OCI-LY7 (cell line): ENCODE measurements around the gene ITM2C. TPM values are rescaled to one million over a fixed set of nuclear protein-coding genes. Genes with fewer than 3 reads are reported as not detected.

ENCODE experiments used
- BruUV-seq: library from RNA; stranded (reverse); fragments of 400-500 nt; replicated peaks from 2 replicates; lab custom pipeline; 2021; lab: Mats Ljungman, UMichigan
- CTCF ChIA-PET: fragments of 300-600 bp; sonication (Branson Sonifier 250); formaldehyde crosslinking; loops from one replicate; lab custom pipeline; 2022; ENCODE audit warnings: antibody characterized with exemption; ENCODE audit not compliant: unreplicated experiment; lab: Charles Lee
- POLR2A ChIA-PET: fragments of 300-600 bp; sonication (Branson Sonifier 250); formaldehyde crosslinking; loops from one replicate; lab custom pipeline; 2022; ENCODE audit warnings: antibody characterized with exemption; lab: Charles Lee
- DNase-seq: peaks from one replicate; pipeline ENCODE4 v3.0.0-alpha.2; 2015; ENCODE audit warnings: low spot score
- H2AFZ ChIP-seq: fragments of 200-600 bp; sonication (generic), shearing (Covaris generic); 2 replicates; pipeline ENCODE4 v1.6.1; 2014; ENCODE audit warnings: mild to moderate bottlenecking, antibody characterized with exemption, low read length, moderate library complexity
- H3K27ac ChIP-seq: fragments of 200-600 bp; sonication (generic); 2 replicates; pipeline ENCODE4 v1.5.1; 2014; ENCODE audit warnings: mixed run types, low read depth, mild to moderate bottlenecking, moderate library complexity, low read length, inconsistent platforms; ENCODE audit not compliant: poor library complexity, severe bottlenecking
- H3K36me3 ChIP-seq: fragments of 200-600 bp; sonication (generic); 2 replicates; pipeline ENCODE4 v1.6.1; 2014; ENCODE audit warnings: mild to moderate bottlenecking, antibody characterized with exemption, low read length, moderate library complexity, mixed read lengths; ENCODE audit not compliant: insufficient read depth
- H3K4me1 ChIP-seq: fragments of 200-600 bp; sonication (generic); 2 replicates; pipeline ENCODE4 v1.5.1; 2014; ENCODE audit warnings: mild to moderate bottlenecking, low read length; ENCODE audit not compliant: insufficient read depth, poor library complexity, severe bottlenecking
- H3K4me2 ChIP-seq: fragments of 200-600 bp; sonication (generic); 2 replicates; pipeline ENCODE4 v1.6.1; 2014; ENCODE audit warnings: mild to moderate bottlenecking, low read length
- H3K4me3 ChIP-seq: fragments of 200-600 bp; sonication (generic); 2 replicates; pipeline ENCODE4 v1.5.1; 2014; ENCODE audit warnings: mild to moderate bottlenecking, low read depth, low read length; ENCODE audit not compliant: poor library complexity, severe bottlenecking
- H3K79me2 ChIP-seq: fragments of 200-600 bp; sonication (generic); 2 replicates; pipeline ENCODE4 v1.6.1; 2016; ENCODE audit warnings: low read depth, mild to moderate bottlenecking, low read length, moderate library complexity, mixed read lengths; ENCODE audit not compliant: insufficient read depth
- H3K9me2 ChIP-seq: fragments of 200-600 bp; sonication (generic); 2 replicates; pipeline ENCODE4 v1.6.1; 2016; ENCODE audit warnings: mild to moderate bottlenecking, low read length, mixed read lengths; ENCODE audit not compliant: insufficient read depth
- H3K9me3 ChIP-seq: fragments of 200-600 bp; sonication (generic); 2 replicates; pipeline ENCODE4 v1.6.1; 2014; ENCODE audit warnings: mild to moderate bottlenecking, mixed run types, low read length, mixed read lengths
- H4K20me1 ChIP-seq: fragments of 200-600 bp; sonication (generic); 2 replicates; pipeline ENCODE4 v1.6.1; 2014; ENCODE audit warnings: mild to moderate bottlenecking, antibody characterized with exemption, low read length, moderate library complexity, mixed read lengths; ENCODE audit not compliant: insufficient read depth
- EZH2phosphoT487 ChIP-seq: fragments of 200-600 bp; sonication (generic); IDR thresholded peaks from 2 replicates; pipeline ENCODE4 v1.6.1; 2018; ENCODE audit warnings: low read depth, borderline replicate concordance, mild to moderate bottlenecking, mixed run types, antibody characterized with exemption, low read length, moderate library complexity, mixed read lengths
- intact Hi-C: fragments of 100-400 bp; cut with micrococcal nuclease; formaldehyde crosslinking; loops from one replicate; pipeline ENCODE4 v1.10.0; 2022; ENCODE audit not compliant: unreplicated experiment
- total RNA-seq, 2 experiments: library from RNA; depleted of rRNA in 1 of 2; stranded (reverse); fragments of >200 nt in 1 of 2; shearing (Covaris generic) in 1 of 2; gene quantifications; 2 replicates each; pipeline ENCODE4 v1.2.3, GENCODE V29; 2014 to 2022
- TF ChIP-seq, protein P1 (sequence below): fragments of 200-600 bp; sonication (generic); conservative IDR thresholded peaks from 2 replicates; pipeline ENCODE4 v1.5.1; 2014; ENCODE audit warnings: mild to moderate bottlenecking, antibody characterized with exemption, low read length, moderate library complexity, mixed read lengths

ITM2C gene
- total RNA-seq, 2 experiments from 2014 or later = not detected

GRCh38 chr2:230898016-230898712, 33.4 kb downstream of the ITM2C start:
- Histone ChIP-seq H3K79me2 (no peaks in the 10 kb centered on the region), H3K27ac (no peak overlapping the region), H3K4me2 (no peak overlapping the region), H3K9me2 (no peaks in the 10 kb centered on the region), H3K4me3 (no peak overlapping the region), H3K4me1 (peaks cover 13% of the 10 kb centered on the region), H3K9me3 (no peaks in the 10 kb centered on the region), H3K36me3 (no peaks in the 10 kb centered on the region), H4K20me1 (no peaks in the 10 kb centered on the region), H2AFZ (no peak overlapping the region)
- POLR2A ChIA-PET = interaction anchor here (0.5 kb wide), 1 partner anchor 155 kb away, joined by 6 read pairs; no protein-coding TSS in a partner anchor
- DNase-seq = no peak
- TF ChIP-seq EZH2phosphoT487 = no peak
- TF ChIP-seq, protein P1, sequence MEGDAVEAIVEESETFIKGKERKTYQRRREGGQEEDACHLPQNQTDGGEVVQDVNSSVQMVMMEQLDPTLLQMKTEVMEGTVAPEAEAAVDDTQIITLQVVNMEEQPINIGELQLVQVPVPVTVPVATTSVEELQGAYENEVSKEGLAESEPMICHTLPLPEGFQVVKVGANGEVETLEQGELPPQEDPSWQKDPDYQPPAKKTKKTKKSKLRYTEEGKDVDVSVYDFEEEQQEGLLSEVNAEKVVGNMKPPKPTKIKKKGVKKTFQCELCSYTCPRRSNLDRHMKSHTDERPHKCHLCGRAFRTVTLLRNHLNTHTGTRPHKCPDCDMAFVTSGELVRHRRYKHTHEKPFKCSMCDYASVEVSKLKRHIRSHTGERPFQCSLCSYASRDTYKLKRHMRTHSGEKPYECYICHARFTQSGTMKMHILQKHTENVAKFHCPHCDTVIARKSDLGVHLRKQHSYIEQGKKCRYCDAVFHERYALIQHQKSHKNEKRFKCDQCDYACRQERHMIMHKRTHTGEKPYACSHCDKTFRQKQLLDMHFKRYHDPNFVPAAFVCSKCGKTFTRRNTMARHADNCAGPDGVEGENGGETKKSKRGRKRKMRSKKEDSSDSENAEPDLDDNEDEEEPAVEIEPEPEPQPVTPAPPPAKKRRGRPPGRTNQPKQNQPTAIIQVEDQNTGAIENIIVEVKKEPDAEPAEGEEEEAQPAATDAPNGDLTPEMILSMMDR = no peak
- CTCF ChIA-PET = interaction anchor here (1.1 kb wide), 1 partner anchor 74 kb away, joined by 3 read pairs; no protein-coding TSS in a partner anchor
- BruUV-seq = no TSS peak
- intact Hi-C loops = no loop called here

GRCh38 chr2:230898713-230899091, 34.0 kb downstream of the ITM2C start:
- H3K36me3 ChIP-seq = no peaks in the 10 kb centered on the region
- no TSS peak for BruUV-seq
- H3K27ac ChIP-seq = no peak overlapping the region
- no peak for TF ChIP-seq EZH2phosphoT487
- TF ChIP-seq, protein P1 = no peak
- peaks cover 13% of the 10 kb centered on the region for H3K4me1 ChIP-seq
- no peaks in the 10 kb centered on the region for H3K9me3 ChIP-seq
- no peaks in the 10 kb centered on the region for H3K9me2 ChIP-seq
- no peak overlapping the region for H3K4me2 ChIP-seq
- H4K20me1 ChIP-seq = no peaks in the 10 kb centered on the region
- POLR2A ChIA-PET = no interaction called here
- CTCF ChIA-PET = interaction anchor here (1.1 kb wide), 1 partner anchor 74 kb away, joined by 3 read pairs; no protein-coding TSS in a partner anchor
- intact Hi-C loops = no loop called here
- H3K4me3 ChIP-seq = no peak overlapping the region
- DNase-seq = no peak
- H3K79me2 ChIP-seq = no peaks in the 10 kb centered on the region
- no peak overlapping the region for H2AFZ ChIP-seq

DNA sequence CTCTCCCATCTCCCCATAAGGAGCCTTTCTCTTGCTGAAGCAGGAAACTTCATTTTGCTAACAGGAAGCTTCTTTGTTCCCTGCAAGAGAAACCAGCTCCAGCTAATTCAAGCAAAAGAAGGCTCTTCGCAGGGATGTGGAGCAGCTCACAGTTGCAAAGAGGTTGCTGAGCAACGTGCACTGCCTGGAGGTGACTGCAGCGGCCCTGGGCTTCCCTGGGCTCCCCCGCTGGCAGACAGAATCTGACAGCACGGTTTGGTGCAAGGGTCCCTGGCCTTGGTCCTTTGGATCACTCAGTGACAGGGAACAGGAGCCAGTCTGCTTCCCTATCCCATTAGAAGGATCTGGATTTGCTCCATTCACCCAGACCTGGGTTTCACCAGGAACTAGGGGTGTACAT, 34.5 kb downstream of the ITM2C start:
- no TSS peak for BruUV-seq
- DNase-seq = no peak
- H4K20me1 ChIP-seq = no peaks in the 10 kb centered on the region
- TF ChIP-seq, protein P1 = no peak
- TF ChIP-seq EZH2phosphoT487 = no peak
- no peaks in the 10 kb centered on the region for H3K36me3 ChIP-seq
- ChIA-PET POLR2A (no interaction called here), CTCF (interaction anchor here (1.1 kb wide), 1 partner anchor 75 kb away, joined by 3 read pairs; no protein-coding TSS in a partner anchor)
- no peak overlapping the region for H3K27ac ChIP-seq
- no peak overlapping the region for H3K4me3 ChIP-seq
- H2AFZ ChIP-seq = no peak overlapping the region
- no peaks in the 10 kb centered on the region for H3K79me2 ChIP-seq
- no peak overlapping the region for H3K4me2 ChIP-seq
- no peaks in the 10 kb centered on the region for H3K9me2 ChIP-seq
- intact Hi-C loops = no loop called here
- H3K9me3 ChIP-seq = no peaks in the 10 kb centered on the region
- peaks cover 11% of the 10 kb centered on the region for H3K4me1 ChIP-seq
